GM20000 (cell line): Measurements from ENCODE around the gene ARHGAP25.

Source experiments
- DNase-seq: peaks from one replicate; pipeline ENCODE4 v3.0.0; 2012; ENCODE audit warnings: low spot score
- CTCF ChIP-seq: IDR thresholded peaks from 2 replicates; pipeline ENCODE4 v1.5.1; 2012; ENCODE audit warnings: mild to moderate bottlenecking, control low read depth; ENCODE audit errors: extremely low read depth, missing control alignments

The ARHGAP25 gene

GRCh38 chr2:68738906-68739594 is 4.4 kb downstream of the ARHGAP25 start:
- no peak for TF ChIP-seq CTCF
- DNase-seq = no peak

DNA sequence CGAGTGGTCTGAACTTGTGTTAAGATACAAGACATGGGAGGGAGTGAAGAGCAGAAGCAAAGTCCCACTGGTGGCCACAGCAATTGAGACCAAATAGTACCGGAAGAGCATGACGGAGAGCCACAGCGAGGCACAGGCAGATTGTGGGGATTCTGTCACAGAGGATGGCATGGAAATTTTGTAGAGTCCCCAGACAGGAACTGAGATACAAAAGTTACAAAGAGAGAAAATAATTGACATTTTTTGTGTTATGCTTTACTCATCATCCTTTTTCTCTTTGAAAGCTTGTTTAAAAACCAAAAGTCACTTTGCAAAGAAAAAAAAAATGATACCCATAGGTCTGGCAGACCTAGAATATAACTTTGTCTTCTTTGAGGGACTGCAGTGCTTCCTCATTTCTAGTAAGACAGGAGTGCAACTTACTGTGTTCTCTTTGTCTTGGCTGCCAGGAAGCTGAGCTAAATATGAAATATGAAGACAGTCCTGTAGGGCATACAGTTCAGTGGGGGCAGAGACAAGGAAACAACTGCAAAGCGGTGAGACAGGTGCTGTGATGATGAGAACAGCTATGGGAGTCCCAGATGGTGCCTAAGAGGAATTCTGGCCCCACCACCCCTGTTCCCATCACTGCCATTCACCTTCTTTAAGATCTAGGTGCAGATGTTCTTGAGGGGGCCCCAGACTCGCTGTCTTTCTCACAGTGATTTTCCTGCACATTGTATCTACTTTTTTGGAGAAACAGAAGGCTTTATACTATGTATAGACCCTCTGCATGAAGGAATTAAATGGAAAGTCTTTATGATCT is 5.2 kb downstream of the ARHGAP25 start:
- no peak for TF ChIP-seq CTCF
- DNase-seq = no peak

DNA sequence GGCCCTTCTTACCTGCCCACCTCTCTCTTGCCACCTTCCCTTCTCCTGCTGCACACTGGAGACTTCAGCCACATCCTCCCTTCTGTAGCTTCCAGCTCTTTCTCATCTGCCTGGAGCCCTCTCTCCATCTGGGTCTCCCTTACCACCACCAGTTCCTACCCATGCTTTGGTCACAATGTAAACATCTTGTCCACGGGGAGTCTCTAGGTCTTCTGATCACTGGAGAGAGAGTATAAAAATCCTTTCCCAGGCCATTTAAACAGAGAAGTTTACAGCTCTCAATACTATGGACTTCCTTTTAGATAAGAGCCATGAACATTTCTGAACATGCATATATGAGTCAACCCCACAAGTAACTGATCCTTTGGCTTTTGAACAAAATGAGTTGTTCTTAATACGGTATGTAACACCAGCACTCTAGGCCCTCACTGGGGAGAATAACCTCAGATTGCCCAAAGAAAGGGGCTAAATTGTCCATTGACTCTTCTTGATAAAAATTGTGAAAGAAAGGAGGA is 5.8 kb downstream of the ARHGAP25 start:
- TF ChIP-seq CTCF = no peak
- DNase-seq = no peak

GRCh38 chr2:68741238-68741637 is 6.6 kb downstream of the ARHGAP25 start:
- DNase-seq = no peak

DNA sequence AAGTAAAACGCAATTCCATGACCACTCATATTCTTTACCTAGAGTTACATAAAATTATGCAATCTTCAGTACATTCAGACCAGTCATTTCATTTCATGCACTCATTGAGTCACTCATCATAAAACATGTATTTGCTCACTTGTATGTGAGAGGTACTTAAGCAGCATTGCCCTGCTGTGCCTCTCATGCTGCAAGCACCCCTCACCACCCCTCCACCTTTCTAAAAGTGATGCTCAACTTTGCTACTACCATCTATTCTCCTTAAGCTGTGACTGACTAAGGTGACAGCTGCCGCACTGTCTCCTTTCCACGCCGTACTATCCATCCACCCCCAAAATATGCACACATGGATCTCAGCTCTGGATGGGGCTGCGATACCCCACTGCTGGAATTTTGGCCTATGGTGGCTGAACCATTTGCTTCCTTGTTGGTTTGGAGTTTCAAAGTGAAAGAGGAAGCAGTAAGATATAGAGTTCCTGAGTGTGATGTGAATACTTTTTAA is 7.2 kb downstream of the ARHGAP25 start:
- TF ChIP-seq CTCF = no peak
- DNase-seq = no peak

More at GRCh38 chr2:68741238-68741637, 6.6 kb downstream of the ARHGAP25 start:
- TF ChIP-seq CTCF = no peak

- DNase-seq = no peak
- no peak for TF ChIP-seq CTCF
Measured at GRCh38 chr2:68742626-68743415, 8.2 kb downstream of the ARHGAP25 start.

- no peak for DNase-seq
- TF ChIP-seq CTCF = no peak
Measured at GRCh38 chr2:68743531-68743930, 8.9 kb downstream of the ARHGAP25 start.
